ENCODE measurements around the gene MTHFR. TPM values are rescaled to one million over a fixed set of nuclear protein-coding genes. Genes with fewer than 3 reads are reported as not detected.

Gene MTHFR
- total RNA-seq, 1 experiment from 2014 or later, result 27.8 TPM

DNA sequence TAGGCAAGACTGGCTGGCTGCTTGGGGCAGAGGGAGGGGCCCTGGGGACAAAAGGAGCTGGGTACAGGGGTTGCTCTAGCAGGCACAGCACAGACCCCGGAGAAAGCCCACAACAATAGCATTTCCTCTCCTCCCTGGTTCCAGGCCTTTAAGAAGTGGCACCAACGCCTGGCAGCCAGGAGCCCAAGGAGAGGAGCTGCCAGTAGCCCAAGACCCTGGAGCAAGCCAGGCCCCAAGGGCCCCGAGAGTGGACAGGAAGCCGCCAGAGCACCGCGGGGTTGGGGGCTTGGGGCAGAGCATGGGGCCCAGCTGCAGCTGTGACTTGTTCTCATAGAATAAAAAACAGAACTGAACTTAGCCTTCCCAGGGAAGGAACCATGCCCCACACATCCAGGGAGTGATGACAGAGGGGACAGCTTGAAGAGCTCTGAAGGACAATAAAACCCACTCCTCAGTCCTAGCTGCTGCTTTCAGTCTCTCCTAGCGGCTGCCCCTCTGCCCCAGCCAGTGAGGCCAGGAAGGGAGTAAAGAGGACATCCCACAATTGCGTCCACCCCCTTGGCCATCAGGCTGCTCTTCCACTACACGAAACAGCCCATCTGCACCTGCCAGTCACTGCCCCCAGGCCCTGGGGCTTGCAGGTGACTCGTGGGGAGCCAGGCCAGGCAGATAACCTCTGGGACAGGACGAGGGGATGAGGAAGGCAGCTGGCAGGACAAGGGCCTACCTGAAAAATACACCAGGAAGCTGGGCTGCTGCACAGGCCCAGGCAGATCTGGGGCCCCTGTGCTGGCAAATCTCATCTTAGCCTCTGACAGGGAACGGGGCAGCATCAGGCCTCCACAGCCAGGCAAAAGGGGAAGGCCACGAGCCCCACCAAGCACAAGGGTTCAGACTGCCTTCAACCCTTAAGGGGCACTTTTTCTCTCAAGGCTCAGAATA, 16.4 kb downstream of the MTHFR start:
- H3K36me3 Mint-ChIP-seq (ENCODE audit: insufficient read depth, unreplicated experiment), result peaks cover 14% of the 10 kb centered on the region
- Histone ChIP-seq H3K36me3 (ENCODE audit: control insufficient read depth, insufficient read depth, low read length) (no peaks in the 10 kb centered on the region; the same call in 1 of the 2 replicates), H3K9me3 (no peaks in the 10 kb centered on the region), H3K4me1 (peaks cover 43% of the 10 kb centered on the region), H3K4me3 (ENCODE audit: low read depth, low read length) (no peak overlapping the region), H3K27me3 (replicated peaks; ENCODE audit: control insufficient read depth, insufficient read depth, low read length) (no peaks in the 10 kb centered on the region)
- ChIA-PET POLR2A (no interaction called here), CTCF (interaction anchor here (1.0 kb wide), 1 partner anchor 13 kb away, joined by 3 read pairs; no protein-coding TSS in a partner anchor)
- H3K4me1 Mint-ChIP-seq (ENCODE audit: low read depth, unreplicated experiment), result peaks cover 25% of the 10 kb centered on the region
- TF ChIP-seq, protein P1, sequence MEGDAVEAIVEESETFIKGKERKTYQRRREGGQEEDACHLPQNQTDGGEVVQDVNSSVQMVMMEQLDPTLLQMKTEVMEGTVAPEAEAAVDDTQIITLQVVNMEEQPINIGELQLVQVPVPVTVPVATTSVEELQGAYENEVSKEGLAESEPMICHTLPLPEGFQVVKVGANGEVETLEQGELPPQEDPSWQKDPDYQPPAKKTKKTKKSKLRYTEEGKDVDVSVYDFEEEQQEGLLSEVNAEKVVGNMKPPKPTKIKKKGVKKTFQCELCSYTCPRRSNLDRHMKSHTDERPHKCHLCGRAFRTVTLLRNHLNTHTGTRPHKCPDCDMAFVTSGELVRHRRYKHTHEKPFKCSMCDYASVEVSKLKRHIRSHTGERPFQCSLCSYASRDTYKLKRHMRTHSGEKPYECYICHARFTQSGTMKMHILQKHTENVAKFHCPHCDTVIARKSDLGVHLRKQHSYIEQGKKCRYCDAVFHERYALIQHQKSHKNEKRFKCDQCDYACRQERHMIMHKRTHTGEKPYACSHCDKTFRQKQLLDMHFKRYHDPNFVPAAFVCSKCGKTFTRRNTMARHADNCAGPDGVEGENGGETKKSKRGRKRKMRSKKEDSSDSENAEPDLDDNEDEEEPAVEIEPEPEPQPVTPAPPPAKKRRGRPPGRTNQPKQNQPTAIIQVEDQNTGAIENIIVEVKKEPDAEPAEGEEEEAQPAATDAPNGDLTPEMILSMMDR (IDR thresholded peaks at IDR 0.05; ENCODE audit: insufficient read depth in 1 of 2, low read depth in 1 of 2, low read length in 1 of 2, severe bottlenecking in 1 of 2, unreplicated experiment in 1 of 2), result no peak
- BruUV-seq (replicated peaks), result no TSS peak
- no peaks in the 10 kb centered on the region for H3K27me3 Mint-ChIP-seq (ENCODE audit: insufficient read depth, unreplicated experiment)
- H3K9me3 Mint-ChIP-seq (ENCODE audit: unreplicated experiment), result no peaks in the 10 kb centered on the region
- H3K4me3 Mint-ChIP-seq (ENCODE audit: unreplicated experiment), result no peak overlapping the region
- H3K27ac Mint-ChIP-seq (ENCODE audit: unreplicated experiment), result peak overlapping the region; percentile 61
- no peak for DNase-seq
- intact Hi-C loops (cut with micrococcal nuclease; ENCODE audit: unreplicated experiment), result no loop called here

DNA sequence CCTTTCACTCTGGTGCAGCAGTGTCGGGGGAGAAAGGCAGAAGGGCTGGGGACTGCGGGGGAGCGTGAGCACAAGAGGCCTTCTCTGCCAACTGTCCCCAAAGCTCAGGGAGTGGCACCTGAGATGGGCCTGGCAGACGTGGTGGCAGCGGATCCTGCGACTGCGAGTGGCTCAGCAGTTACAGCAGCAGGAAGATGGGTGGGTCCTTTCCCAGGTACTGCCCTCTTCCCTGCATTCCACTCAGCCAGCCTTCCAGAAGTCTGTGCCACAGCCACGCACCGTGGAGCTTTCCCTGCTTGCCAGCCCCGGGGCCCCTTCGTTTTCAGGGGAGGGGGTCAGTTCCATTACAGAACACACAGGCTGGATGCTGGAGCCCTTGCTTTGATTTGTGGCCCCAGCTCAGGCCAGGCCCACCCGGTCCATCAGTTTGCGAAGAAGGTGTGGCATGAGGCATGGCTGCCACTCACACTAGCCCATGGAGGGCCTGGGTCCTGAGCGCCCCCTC, 17.2 kb downstream of the MTHFR start:
- H3K27ac Mint-ChIP-seq (ENCODE audit: unreplicated experiment), result no peak overlapping the region
- H3K4me1 Mint-ChIP-seq (ENCODE audit: low read depth, unreplicated experiment), result peaks cover 25% of the 10 kb centered on the region
- BruUV-seq (replicated peaks), result no TSS peak
- no peaks in the 10 kb centered on the region for H3K27me3 Mint-ChIP-seq (ENCODE audit: insufficient read depth, unreplicated experiment)
- ChIA-PET CTCF (interaction anchor here (1.0 kb wide), 1 partner anchor 13 kb away, joined by 3 read pairs; no protein-coding TSS in a partner anchor), POLR2A (no interaction called here)
- TF ChIP-seq, protein P1 (IDR thresholded peaks at IDR 0.05; ENCODE audit: insufficient read depth in 1 of 2, low read depth in 1 of 2, low read length in 1 of 2, severe bottlenecking in 1 of 2, unreplicated experiment in 1 of 2), result no peak
- Histone ChIP-seq H3K27me3 (replicated peaks; ENCODE audit: control insufficient read depth, insufficient read depth, low read length) (no peaks in the 10 kb centered on the region), H3K4me3 (ENCODE audit: low read depth, low read length) (no peak overlapping the region), H3K4me1 (peaks cover 41% of the 10 kb centered on the region), H3K9me3 (no peaks in the 10 kb centered on the region), H3K36me3 (ENCODE audit: control insufficient read depth, insufficient read depth, low read length) (no peaks in the 10 kb centered on the region; the same call in 1 of the 2 replicates)
- DNase-seq, result no peak
- no peak overlapping the region for H3K4me3 Mint-ChIP-seq (ENCODE audit: unreplicated experiment)
- peaks cover 14% of the 10 kb centered on the region for H3K36me3 Mint-ChIP-seq (ENCODE audit: insufficient read depth, unreplicated experiment)
- intact Hi-C loops (cut with micrococcal nuclease; ENCODE audit: unreplicated experiment), result no loop called here
- H3K9me3 Mint-ChIP-seq (ENCODE audit: unreplicated experiment), result no peaks in the 10 kb centered on the region

DNA sequence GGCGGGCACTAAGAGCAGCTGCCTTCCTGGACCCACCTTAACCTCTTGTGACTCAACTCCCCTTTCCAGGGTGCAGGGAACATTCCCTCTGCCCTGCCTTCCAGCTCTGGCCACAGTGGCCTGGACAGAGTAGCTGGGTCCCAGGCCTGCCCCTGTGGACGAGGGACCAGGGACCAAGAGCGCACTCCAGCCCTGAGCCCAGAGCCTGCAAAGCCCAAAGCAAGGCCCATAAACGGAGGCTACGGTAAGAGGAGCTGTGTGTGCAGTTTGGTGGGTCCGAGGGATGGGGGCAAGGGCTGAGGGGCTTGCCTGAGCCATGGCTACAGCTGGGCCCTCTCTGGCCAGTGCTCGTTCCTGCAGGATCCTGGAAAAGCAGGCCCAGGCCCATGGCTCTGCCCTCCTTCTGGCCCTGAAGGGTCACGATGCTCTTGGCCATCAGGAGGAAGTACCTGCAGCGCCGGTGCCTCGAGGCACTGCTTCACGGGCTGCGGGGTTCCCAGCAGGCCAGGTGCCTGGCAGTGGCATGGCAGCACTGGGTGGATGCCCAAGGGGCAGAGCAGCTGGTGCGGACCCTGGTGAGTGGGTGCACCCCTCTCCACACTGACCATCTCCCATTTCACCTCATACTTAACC, 17.8 kb downstream of the MTHFR start:
- Mint-ChIP-seq H3K9me3 (ENCODE audit: unreplicated experiment) (no peaks in the 10 kb centered on the region), H3K27me3 (ENCODE audit: insufficient read depth, unreplicated experiment) (no peaks in the 10 kb centered on the region), H3K36me3 (ENCODE audit: insufficient read depth, unreplicated experiment) (peaks cover 14% of the 10 kb centered on the region), H3K4me3 (ENCODE audit: unreplicated experiment) (peak overlapping the region; percentile 42), H3K4me1 (ENCODE audit: low read depth, unreplicated experiment) (peaks cover 25% of the 10 kb centered on the region), H3K27ac (ENCODE audit: unreplicated experiment) (peak overlapping the region; percentile 89)
- no peaks in the 10 kb centered on the region for H3K9me3 ChIP-seq
- no peaks in the 10 kb centered on the region for H3K27me3 ChIP-seq (replicated peaks; ENCODE audit: control insufficient read depth, insufficient read depth, low read length)
- H3K36me3 ChIP-seq (ENCODE audit: control insufficient read depth, insufficient read depth, low read length), result no peaks in the 10 kb centered on the region; the same call in 1 of the 2 replicates
- no peak for DNase-seq
- POLR2A ChIA-PET, result interaction anchor here (0.6 to 1.4 kb wide), 5 partner anchors 18 to 1388 kb away, joined by 3 to 5 read pairs (median 5); partner anchors contain the start of genes AGTRAP and CLCN6
- intact Hi-C loops (cut with micrococcal nuclease; ENCODE audit: unreplicated experiment), result loop anchor here (1.0 kb wide), 1 partner anchor 17 kb away; the partner anchor contains the start of gene MTHFR
- H3K4me1 ChIP-seq, result peaks cover 40% of the 10 kb centered on the region
- H3K4me3 ChIP-seq (ENCODE audit: low read depth, low read length), result no peak overlapping the region
- TF ChIP-seq, protein P1 (IDR thresholded peaks at IDR 0.05; ENCODE audit: insufficient read depth in 1 of 2, low read depth in 1 of 2, low read length in 1 of 2, severe bottlenecking in 1 of 2, unreplicated experiment in 1 of 2), result no peak
- CTCF ChIA-PET, result interaction anchor here (0.7 to 0.9 kb wide), 3 partner anchors 11 to 134 kb away, joined by 3 read pairs; partner anchors contain the start of gene FBXO2
- BruUV-seq (replicated peaks), result no TSS peak

Data from Caco-2 (cell line).